GM12801 (cell line): ENCODE results near the gene GABRG3.

ENCODE experiments used
- TF ChIP-seq, protein P1 (sequence below): IDR thresholded peaks from one replicate; pipeline ENCODE4 v1.5.1; 2011; ENCODE audit warnings: control low read depth; ENCODE audit not compliant: insufficient read length; ENCODE audit errors: extremely low read depth

GABRG3 gene

DNA sequence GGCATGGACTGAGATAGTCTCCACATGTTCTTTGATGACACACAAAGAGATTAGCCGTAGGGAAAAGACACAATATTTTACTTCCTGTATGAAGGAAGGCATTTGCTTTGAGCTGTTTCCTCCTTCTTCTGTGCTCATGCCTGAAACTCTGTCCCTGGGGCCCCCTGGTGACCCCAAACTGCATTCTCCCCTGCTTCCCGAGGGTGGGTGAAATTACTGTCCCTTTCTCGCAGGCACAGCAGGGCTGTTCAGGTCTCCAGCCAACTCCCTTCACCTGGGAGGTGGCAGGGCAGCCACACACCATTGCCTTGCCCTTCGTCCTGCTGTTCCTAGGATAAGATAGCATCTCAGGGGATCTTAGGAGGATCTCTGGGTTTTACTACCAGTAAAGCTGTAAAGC, 79.2 kb downstream of the GABRG3 start:
- TF ChIP-seq, protein P1, sequence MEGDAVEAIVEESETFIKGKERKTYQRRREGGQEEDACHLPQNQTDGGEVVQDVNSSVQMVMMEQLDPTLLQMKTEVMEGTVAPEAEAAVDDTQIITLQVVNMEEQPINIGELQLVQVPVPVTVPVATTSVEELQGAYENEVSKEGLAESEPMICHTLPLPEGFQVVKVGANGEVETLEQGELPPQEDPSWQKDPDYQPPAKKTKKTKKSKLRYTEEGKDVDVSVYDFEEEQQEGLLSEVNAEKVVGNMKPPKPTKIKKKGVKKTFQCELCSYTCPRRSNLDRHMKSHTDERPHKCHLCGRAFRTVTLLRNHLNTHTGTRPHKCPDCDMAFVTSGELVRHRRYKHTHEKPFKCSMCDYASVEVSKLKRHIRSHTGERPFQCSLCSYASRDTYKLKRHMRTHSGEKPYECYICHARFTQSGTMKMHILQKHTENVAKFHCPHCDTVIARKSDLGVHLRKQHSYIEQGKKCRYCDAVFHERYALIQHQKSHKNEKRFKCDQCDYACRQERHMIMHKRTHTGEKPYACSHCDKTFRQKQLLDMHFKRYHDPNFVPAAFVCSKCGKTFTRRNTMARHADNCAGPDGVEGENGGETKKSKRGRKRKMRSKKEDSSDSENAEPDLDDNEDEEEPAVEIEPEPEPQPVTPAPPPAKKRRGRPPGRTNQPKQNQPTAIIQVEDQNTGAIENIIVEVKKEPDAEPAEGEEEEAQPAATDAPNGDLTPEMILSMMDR = no peak

- TF ChIP-seq, protein P1 = no peak
Measured at GRCh38 chr15:27054426-27054825, 83.4 kb downstream of the GABRG3 start.

DNA sequence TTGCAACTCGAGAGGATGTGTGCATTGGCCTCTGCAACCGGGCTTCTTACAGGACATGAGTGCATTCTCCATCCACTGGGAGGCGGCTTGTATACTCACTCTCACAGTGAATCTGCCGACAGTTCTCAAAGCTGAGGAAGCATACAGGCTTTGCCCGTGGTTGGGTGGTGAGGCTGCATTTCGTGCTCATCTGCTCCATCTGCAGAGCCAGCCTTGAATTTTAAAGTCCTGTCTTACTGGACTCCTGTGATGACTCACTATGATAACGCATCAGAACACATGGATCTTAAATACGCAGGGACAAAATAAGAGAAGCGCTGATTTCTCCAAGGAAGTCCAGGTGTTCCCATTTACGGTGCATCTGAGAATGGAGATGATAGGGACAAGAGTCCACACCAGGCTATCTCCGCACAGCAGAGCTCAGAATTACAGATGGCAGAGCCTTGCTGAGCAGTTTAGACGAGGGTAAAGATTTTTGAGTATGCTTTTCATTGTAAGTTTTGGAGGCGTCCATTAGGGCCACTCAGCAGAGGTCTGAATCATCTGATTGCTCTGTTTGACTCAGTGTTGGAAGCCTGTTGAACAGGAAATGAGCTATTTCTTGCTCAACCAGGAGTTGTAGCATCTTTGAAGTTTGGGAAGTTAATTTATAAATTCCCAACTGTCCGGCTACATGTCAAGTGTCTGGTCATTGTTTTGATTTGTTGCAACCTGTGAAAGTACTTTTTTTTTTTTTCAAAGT, 87.1 kb downstream of the GABRG3 start:
- TF ChIP-seq, protein P1 = no peak

DNA sequence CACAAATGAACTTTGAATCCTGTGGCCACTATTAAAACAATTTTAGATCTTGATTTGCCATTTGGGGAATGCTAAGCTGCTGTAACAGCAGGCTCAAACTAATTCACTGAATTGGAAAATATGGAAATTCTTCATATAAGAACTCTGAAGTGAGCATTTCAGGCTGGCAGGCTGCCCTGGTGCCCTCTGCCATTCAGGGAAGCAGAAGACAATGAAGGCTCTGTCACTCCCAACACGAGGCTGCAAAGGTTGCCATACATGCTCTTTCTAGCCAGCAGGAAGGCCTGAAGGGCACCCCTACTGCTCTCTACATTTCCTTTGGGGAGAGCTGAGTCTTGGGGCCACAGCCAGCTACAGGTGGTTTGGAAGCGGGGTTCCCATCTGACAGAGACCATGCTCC, 88.0 kb downstream of the GABRG3 start:
- TF ChIP-seq, protein P1 = no peak

DNA sequence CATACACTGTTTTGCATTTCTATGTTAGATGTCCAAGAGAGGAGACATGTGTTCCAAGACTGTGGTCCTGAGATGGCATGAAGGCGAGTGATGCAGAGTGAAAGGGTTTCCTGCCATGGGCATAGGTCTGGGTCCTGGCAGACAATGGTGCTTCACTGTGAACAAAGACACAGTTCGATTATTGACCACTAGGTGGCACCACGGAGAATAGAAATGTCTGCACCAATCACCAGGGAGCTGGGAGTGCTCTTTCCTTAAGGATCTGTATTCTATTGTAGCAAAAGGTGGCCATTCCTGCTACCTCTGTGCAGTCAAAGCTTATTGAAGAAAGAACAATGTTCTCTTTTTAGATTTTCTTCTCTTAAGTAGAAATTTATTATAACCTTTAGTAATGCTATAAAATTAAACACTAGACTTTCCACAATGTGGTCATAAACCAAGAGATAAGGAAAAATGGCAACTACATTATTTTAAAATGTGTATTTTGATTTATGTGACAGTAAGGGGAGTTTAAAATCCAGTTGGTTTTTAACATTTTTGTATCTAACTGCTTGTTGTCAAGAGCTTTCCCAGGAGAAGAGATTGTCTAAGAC, 88.7 kb downstream of the GABRG3 start:
- TF ChIP-seq, protein P1 = no peak

GRCh38 chr15:27061739-27062138, 90.8 kb downstream of the GABRG3 start:
- TF ChIP-seq, protein P1 = no peak

DNA sequence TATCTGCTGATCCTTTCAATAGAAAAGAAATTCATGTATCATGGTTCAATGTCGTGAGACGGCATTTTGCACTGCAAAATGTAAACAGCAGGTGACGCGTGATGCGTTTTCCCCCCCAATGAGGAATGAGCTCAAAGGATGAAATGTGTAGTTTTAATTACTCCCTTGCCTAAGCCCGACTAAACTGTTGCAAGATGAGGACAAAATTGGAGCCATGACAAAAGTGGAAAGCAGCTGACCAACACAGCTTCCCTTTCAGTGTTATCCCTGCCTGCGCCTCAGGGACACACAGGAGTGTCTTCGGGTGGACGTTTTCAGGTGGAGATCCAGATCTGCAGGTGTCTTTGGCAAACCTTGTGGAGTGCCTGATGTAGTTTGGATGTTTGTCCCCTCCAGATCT, 92.0 kb downstream of the GABRG3 start:
- TF ChIP-seq, protein P1 = no peak
